SKM-1 (cell line): ENCODE data around the gene RS1.

Source experiments
- DNase-seq: peaks from one replicate; lab custom pipeline; 2025; ENCODE audit not compliant: unreplicated experiment; lab: John Stamatoyannopoulos, UW

Gene RS1

GRCh38 chrX:18668071-18668835 is 3.7 kb downstream of the RS1 start:
- DNase-seq: no peak

GRCh38 chrX:18666614-18667013 is 5.3 kb downstream of the RS1 start:
- DNase-seq: peak; percentile 22

- no peak for DNase-seq
These were observed 7.0 kb downstream of the RS1 start for GRCh38 chrX:18664947-18665346.

DNA sequence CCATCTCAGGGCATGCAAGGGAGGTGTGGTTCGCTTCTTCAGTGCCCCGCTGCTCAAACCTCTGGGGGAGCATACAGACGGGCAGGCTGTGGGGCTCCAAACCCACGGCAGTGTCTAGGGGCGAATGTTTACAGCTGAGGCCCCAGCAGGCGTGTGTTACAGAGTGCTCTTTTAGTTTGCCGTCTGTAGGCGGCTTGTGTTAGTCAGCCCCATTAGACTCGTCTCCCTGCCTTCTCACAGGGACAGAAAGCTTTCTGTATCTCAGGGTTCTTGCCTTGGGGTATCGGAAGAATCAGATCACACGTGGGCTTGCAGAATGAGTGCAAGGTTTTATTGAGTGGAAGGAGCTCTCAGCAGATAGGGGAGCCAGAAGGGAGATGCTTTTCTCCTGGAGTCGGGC is 10.6 kb downstream of the RS1 start:
- no peak for DNase-seq

DNA sequence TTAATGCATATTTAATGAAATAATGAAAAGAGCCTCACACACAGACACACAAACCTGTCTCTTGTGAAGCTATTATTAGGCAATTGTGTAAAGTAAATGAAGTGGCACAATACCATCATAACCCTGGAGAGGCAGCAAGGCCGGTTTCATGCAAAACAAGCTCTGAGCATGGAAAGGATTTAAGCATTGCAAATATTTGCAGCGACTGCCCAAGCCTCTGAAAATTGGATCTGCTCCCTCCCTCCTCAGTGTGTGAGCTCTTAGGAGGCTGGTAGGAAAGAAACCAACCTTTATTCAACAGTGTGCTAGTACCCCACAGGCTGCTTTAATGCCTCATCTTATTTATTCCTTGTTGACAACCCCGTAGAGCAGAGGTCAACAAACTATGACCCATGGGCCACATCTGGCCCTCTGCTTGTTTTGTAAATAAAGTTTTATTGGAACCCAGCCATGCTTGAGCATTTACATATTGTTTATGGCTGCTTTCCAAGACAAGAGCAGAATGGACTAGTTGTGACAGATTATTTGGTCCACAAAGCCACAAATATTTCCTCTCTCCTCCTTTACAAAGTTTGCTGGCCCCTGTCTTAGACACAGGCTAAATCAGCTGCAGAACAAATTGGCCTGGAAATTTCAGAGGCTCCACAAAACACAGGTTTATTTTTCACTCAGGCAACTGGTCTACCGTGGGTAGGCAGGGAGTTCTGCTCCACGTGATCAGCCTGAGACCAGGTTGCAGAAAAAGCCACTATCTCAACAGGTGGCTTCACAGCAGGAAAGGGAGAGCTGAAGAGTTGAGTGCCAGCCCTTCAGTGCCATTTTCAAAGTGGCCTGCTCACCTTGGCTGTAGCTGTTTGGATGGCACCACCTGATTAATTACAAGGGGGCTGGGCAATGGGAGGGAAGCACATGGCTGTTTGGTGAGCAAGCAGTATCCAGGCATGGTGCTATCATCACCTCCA is 16.8 kb downstream of the RS1 start:
- DNase-seq: no peak

GRCh38 chrX:18652636-18653035 is 19.3 kb downstream of the RS1 start:
- no peak for DNase-seq

DNA sequence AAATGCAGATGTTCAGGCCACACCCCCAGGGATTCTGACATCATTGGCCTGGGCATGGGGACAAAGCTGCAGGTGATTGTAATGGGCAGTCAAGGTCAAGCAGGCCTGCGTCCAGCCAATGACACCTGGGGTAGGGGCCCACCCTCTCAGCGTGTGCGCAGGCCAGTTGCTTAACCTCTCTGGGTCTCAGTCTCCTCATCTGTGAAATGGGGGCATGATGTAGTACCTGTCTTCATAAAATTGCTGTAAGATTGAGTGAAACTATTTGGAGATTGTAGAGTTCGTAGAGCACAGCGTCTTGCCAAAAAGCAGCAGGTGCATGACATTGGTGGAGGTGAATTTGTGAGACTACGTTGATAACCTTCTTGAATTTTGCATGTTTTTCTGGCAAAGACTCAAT is 21.2 kb downstream of the RS1 start:
- DNase-seq: no peak

DNA sequence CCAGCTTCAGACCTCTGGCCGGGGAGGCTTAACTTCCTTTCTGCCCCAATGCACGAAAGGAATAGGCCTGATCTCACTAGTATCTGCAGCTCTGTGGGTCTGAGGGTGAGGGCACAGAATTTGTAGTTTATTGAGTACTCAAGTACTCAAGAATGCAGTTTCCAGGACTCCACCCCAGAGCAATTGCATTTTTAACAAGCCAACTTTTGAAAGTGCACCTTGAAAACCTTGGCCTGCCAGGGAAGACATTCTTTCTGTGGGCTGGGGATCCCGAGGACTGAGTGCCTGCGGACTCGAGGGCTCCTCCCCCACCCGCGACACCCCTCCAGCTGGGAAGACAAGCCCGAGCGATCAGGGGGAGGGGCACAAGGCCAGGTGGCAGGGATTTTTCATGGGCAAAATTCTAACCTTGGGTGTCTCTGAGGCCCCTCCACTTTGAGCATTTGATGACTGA is 22.4 kb downstream of the RS1 start:
- DNase-seq: no peak

DNA sequence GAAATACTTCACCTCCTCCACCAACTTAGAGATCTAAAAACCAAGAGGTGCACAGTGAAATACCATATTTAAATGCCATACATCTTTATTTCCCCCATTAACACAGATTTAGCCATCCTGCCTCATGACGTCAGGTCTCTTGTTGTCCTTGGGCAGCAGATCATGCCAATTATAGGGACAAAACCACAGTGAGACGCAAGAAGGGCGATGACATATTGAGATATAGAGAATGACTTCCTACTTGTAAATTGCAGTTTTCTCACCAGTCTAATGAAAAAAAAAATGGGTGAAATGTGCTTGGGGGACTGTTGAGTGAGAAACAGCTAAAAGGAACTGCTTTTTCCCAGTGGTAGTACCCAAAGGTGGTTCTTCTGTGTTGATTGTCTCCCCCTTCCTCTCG is 24.3 kb downstream of the RS1 start:
- peak; percentile 0 for DNase-seq

GRCh38 chrX:18643853-18644252 is 28.1 kb downstream of the RS1 start:
- no peak for DNase-seq

- no peak for DNase-seq
These were observed 28.7 kb downstream of the RS1 start for GRCh38 chrX:18643243-18643642.

- DNase-seq: no peak
These were observed 31.2 kb downstream of the RS1 start for GRCh38 chrX:18640686-18641085.

DNA sequence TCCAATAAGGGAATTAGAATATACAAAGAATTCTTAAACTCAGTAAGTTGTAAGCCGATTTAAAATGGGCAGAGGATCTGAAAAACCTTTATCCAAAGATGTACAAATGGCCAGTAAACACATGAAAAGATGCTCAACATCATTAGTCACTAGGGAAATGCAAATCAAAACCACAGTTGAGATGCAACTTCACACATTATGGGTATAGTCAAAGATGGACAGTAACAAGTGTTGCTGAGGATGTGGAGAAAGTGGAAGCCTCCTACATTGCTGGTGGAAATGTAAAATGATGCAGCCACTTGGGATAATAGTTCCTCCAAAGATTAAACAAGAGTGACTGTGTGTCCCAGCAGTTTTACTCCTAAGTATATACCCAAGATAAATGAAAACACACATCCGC is 32.6 kb downstream of the RS1 start:
- no peak for DNase-seq

GRCh38 chrX:18638398-18638797 is 33.5 kb downstream of the RS1 start:
- no peak for DNase-seq

- no peak for DNase-seq
These were observed 41.0 kb downstream of the RS1 start for GRCh38 chrX:18630934-18631333.

DNA sequence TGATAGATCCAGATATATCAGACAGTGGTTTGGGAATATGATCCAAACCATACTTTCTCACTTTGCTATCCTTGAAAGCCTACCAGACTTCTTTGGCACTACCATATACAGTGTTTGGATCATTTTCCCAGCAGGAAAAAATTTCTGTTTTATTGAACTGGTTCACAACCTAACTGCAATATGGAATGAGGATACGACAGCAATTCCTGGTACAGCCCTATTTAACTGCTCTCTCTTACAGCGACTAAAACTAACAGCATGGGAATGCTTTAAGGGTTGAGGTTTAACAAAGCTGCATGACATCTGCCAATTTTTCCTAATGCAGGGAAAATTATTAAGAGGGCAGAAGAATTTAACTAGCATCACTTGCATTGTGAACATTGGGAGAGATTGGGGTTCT is 47.3 kb downstream of the RS1 start:
- DNase-seq: no peak

- no peak for DNase-seq
These were observed 51.6 kb downstream of the RS1 start for GRCh38 chrX:18620349-18620748.

- DNase-seq: no peak
These were observed 52.6 kb downstream of the RS1 start for GRCh38 chrX:18619288-18619687.

DNA sequence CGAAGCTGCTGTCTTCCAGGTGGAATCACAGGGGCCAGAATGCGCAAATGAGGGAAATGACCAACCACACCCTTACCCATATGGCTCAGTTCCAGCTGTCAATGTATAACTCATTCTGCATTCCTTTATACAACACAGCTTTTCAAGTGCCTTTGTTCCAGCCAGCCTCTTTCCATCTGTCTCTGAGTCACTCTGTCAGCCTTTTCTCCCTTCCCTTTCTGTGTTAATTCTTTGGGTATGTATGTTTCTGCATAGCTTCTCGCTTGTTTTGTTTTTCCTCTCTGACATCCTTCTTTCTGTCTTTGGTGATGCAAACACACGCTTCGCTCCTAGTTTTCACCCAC is 54.5 kb downstream of the RS1 start:
- DNase-seq: no peak

DNA sequence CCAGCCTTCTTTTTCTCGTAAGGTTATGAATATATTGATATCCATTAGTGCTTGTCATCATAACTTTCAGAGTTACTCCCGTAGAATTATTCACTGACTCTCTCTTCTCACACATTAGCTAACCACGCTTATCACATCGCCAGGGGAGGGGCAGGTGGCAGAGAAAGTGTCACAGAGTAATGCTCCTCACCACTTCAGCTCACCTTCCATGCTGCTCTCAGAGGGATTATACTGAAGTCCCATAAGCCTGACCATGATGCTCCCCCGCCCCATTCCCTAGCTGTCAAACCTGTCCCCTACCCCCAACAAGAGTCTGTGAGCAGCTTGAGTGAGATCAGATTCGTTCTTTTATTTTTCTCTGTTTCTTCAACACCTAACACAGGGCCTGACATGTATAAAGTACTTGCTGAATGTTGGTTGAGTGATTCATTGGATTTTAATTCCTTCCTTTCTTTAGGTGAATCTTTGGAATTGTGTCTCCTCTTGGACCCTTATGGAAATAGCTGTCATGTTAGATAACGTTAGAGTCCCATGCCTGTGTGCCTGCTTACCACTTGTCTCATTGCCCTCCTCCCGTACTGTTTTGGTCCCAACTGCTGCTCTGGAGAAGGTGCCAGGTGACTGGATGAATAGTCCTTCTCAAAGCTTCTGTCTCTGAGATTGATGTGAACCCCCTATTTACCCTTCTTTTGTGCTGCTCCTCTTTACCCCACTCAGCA is 55.1 kb downstream of the RS1 start:
- DNase-seq: no peak

- no peak for DNase-seq
These were observed 57.8 kb downstream of the RS1 start for GRCh38 chrX:18613930-18614639.
